Mesenchymal stem cell (in vitro differentiated cells and primary cell): Measurements from ENCODE around the gene JAKMIP2.
A peak's percentile ranks its signal among the peaks of the same experiment; 100 is the strongest.
"Not testable (repeated sequence)": the region's sequence is repeated elsewhere in the genome, so short reads cannot be mapped to it uniquely, and the experiment has no call there.

Experiments used
- DNase-seq: peaks from one replicate; pipeline ENCODE4 v3.0.0-alpha.2; 2013
- H2AFZ ChIP-seq: one replicate; pipeline ENCODE4 v1.6.1; 2013; ENCODE audit warnings: low read depth, mild to moderate bottlenecking, control low read depth, inconsistent platforms, low read length, moderate library complexity
- H2AK5ac ChIP-seq: 2 replicates; pipeline ENCODE4 v1.6.1; 2013; ENCODE audit warnings: low read length, moderate library complexity, mild to moderate bottlenecking, inconsistent platforms; ENCODE audit not compliant: severe bottlenecking
- H2BK120ac ChIP-seq: one replicate; pipeline ENCODE4 v1.6.1; 2013; ENCODE audit warnings: low read depth, mild to moderate bottlenecking, inconsistent platforms, low read length, moderate library complexity
- H2BK12ac ChIP-seq, 2 experiments: one replicate each; pipeline ENCODE4 v1.6.1; 2013; ENCODE audit warnings: inconsistent platforms in 2 of 2, low read length in 2 of 2, mild to moderate bottlenecking in 2 of 2, moderate library complexity in 2 of 2, control low read depth in 1 of 2
- H2BK15ac ChIP-seq: one replicate; pipeline ENCODE4 v1.6.1; 2013; ENCODE audit warnings: mild to moderate bottlenecking, low read depth, inconsistent platforms; ENCODE audit not compliant: poor library complexity, severe bottlenecking
- H2BK5ac ChIP-seq: 2 replicates; pipeline ENCODE4 v1.6.1; 2013; ENCODE audit warnings: low read depth, mild to moderate bottlenecking, low read length, control low read depth, inconsistent platforms; ENCODE audit not compliant: poor library complexity, severe bottlenecking
- H3K14ac ChIP-seq, 2 experiments: one replicate each; pipeline ENCODE4 v1.6.1; 2013; ENCODE audit warnings: inconsistent platforms in 2 of 2, low read length in 2 of 2, control low read depth in 1 of 2, mild to moderate bottlenecking in 1 of 2, moderate library complexity in 1 of 2
- H3K18ac ChIP-seq, 2 experiments: one replicate each; pipeline ENCODE4 v1.6.1; 2013; ENCODE audit warnings: inconsistent platforms in 2 of 2, low read length in 2 of 2, control low read depth in 1 of 2, low read depth in 1 of 2, mild to moderate bottlenecking in 1 of 2
- H3K23ac ChIP-seq, 2 experiments: one replicate each; pipeline ENCODE4 v1.6.1; 2013; ENCODE audit warnings: inconsistent platforms in 2 of 2, low read length in 2 of 2, mild to moderate bottlenecking in 2 of 2, moderate library complexity in 2 of 2, control low read depth in 1 of 2
- H3K27ac ChIP-seq: 2 replicates; pipeline ENCODE4 v1.5.1; 2013; ENCODE audit warnings: mild to moderate bottlenecking, moderate library complexity, low read length, control low read depth, inconsistent platforms; ENCODE audit not compliant: poor library complexity, severe bottlenecking
- H3K27me3 ChIP-seq, 2 experiments: 2 replicates each; pipeline versions ENCODE4 v1.6.1 to v1.7.0; 2013; ENCODE audit warnings: low read length in 2 of 2, mild to moderate bottlenecking in 2 of 2, moderate library complexity in 2 of 2, control low read depth in 1 of 2, inconsistent platforms in 1 of 2; ENCODE audit not compliant: control insufficient read depth in 1 of 2, insufficient read depth in 1 of 2
- H3K36me3 ChIP-seq, 2 experiments: 2 replicates each; pipeline versions ENCODE4 v1.6.1 to v1.7.0; 2013; ENCODE audit warnings: low read length in 2 of 2, control low read depth in 1 of 2, inconsistent platforms in 1 of 2, low read depth in 1 of 2, mild to moderate bottlenecking in 1 of 2; ENCODE audit not compliant: insufficient read depth in 2 of 2, control insufficient read depth in 1 of 2
- H3K4ac ChIP-seq, 2 experiments: one replicate each; pipeline ENCODE4 v1.6.1; 2013; ENCODE audit warnings: inconsistent platforms in 2 of 2, low read length in 2 of 2, mild to moderate bottlenecking in 2 of 2, moderate library complexity in 2 of 2, control low read depth in 1 of 2, low read depth in 1 of 2
- H3K4me1 ChIP-seq: 2 replicates; pipeline ENCODE4 v1.6.1; 2013; ENCODE audit warnings: low read depth, low read length, control low read depth; ENCODE audit not compliant: control insufficient read depth, insufficient read depth
- H3K4me2 ChIP-seq: 2 replicates; pipeline ENCODE4 v1.6.1; 2013; ENCODE audit warnings: low read length, mild to moderate bottlenecking, inconsistent platforms; ENCODE audit not compliant: poor library complexity, severe bottlenecking
- H3K4me3 ChIP-seq, 2 experiments: 2 replicates each; pipeline versions ENCODE4 v1.5.1 to v1.7.0; 2013; ENCODE audit warnings: low read length in 2 of 2, mild to moderate bottlenecking in 2 of 2, control low read depth in 1 of 2, low read depth in 1 of 2; ENCODE audit not compliant: insufficient read depth in 1 of 2
- H3K79me1 ChIP-seq: replicated peaks from 2 replicates; pipeline ENCODE4 v1.6.1; 2013; ENCODE audit warnings: mild to moderate bottlenecking, control low read depth, low read length, inconsistent platforms; ENCODE audit not compliant: poor library complexity, severe bottlenecking
- H3K9ac ChIP-seq: 2 replicates; pipeline ENCODE4 v1.7.0; 2013; ENCODE audit warnings: mild to moderate bottlenecking, low read length, moderate library complexity
- H3K9me3 ChIP-seq: 2 replicates; pipeline ENCODE4 v1.7.0; 2013; ENCODE audit warnings: mild to moderate bottlenecking, low read length; ENCODE audit not compliant: control insufficient read depth
- H4K8ac ChIP-seq: one replicate; pipeline ENCODE4 v1.6.1; 2013; ENCODE audit warnings: inconsistent platforms, mild to moderate bottlenecking, low read length, moderate library complexity
- H4K91ac ChIP-seq: one replicate; pipeline ENCODE4 v1.6.1; 2013; ENCODE audit warnings: mild to moderate bottlenecking, low read length, inconsistent platforms
- whole genome bisulfite sequencing: methylation state at CpG from one replicate; pipeline ENCODE4 v1.1.7; 2013; ENCODE audit warnings: mixed read lengths; 5-methylcytosine and 5-hydroxymethylcytosine counted together

Gene JAKMIP2

GRCh38 chr5:147727200-147727599, 55.3 kb downstream of the JAKMIP2 start:
- Histone ChIP-seq H3K36me3 (no peaks in the 10 kb centered on the region), H3K9me3 (no peaks in the 10 kb centered on the region), H2AK5ac (no peak overlapping the region), H2BK15ac (no peak overlapping the region), H3K27me3 (no peaks in the 10 kb centered on the region), H3K4me2 (no peak overlapping the region), H3K79me1 (no peaks in the 10 kb centered on the region), H3K9ac (no peak overlapping the region), H2BK5ac (no peak overlapping the region), H3K4ac (no peak overlapping the region), H3K14ac (no peak overlapping the region), H3K27ac (no peak overlapping the region), H3K4me1 (no peaks in the 10 kb centered on the region), H2AFZ (no peak overlapping the region), H4K91ac (no peak overlapping the region), H2BK120ac (no peak overlapping the region), H3K4me3 (no peak overlapping the region), H2BK12ac (no peak overlapping the region), H3K18ac (no peak overlapping the region), H4K8ac (no peak overlapping the region), H3K23ac (no peak overlapping the region)
- WGBS = no CpG with 5 or more reads among the region's 1 CpG
- no peak for DNase-seq

GRCh38 chr5:147721191-147721960, 61.2 kb downstream of the JAKMIP2 start:
- not testable (repeated sequence) for H3K36me3 ChIP-seq, H3K9ac ChIP-seq, H4K8ac ChIP-seq, H3K23ac ChIP-seq, H2BK120ac ChIP-seq, H2BK5ac ChIP-seq, H2AFZ ChIP-seq, H3K27ac ChIP-seq, H3K4me3 ChIP-seq, H3K79me1 ChIP-seq, H2BK15ac ChIP-seq, H3K18ac ChIP-seq, DNase-seq, H2BK12ac ChIP-seq, H2AK5ac ChIP-seq, H3K4ac ChIP-seq, H3K9me3 ChIP-seq, H3K4me2 ChIP-seq, H3K14ac ChIP-seq, H3K27me3 ChIP-seq, H3K4me1 ChIP-seq, H4K91ac ChIP-seq
- WGBS = 52% methylated on average over 14 of the region's 38 CpGs

GRCh38 chr5:147713550-147714295, 68.8 kb downstream of the JAKMIP2 start:
- no peak overlapping the region for H3K14ac ChIP-seq
- no peak overlapping the region for H4K8ac ChIP-seq
- H2AFZ ChIP-seq = no peak overlapping the region
- H3K4ac ChIP-seq = no peak overlapping the region
- H3K18ac ChIP-seq = no peak overlapping the region
- no peak overlapping the region for H4K91ac ChIP-seq
- H2BK5ac ChIP-seq = no peak overlapping the region
- DNase-seq = no peak
- H2AK5ac ChIP-seq = no peak overlapping the region
- H3K36me3 ChIP-seq = no peaks in the 10 kb centered on the region
- no peak overlapping the region for H3K4me2 ChIP-seq
- H3K27me3 ChIP-seq = no peaks in the 10 kb centered on the region
- H2BK120ac ChIP-seq = no peak overlapping the region
- H2BK15ac ChIP-seq = no peak overlapping the region
- peak overlapping the region in 1 of 2 experiments; percentile 27 for H3K4me3 ChIP-seq
- no peaks in the 10 kb centered on the region for H3K79me1 ChIP-seq
- H2BK12ac ChIP-seq = no peak overlapping the region
- no peak overlapping the region for H3K27ac ChIP-seq
- WGBS = 97% methylated on average over 4 of the region's 5 CpGs
- H3K9me3 ChIP-seq = no peaks in the 10 kb centered on the region
- no peak overlapping the region for H3K23ac ChIP-seq
- no peak overlapping the region for H3K9ac ChIP-seq
- no peaks in the 10 kb centered on the region for H3K4me1 ChIP-seq

- no peaks in the 10 kb centered on the region for H3K9me3 ChIP-seq
- H3K27me3 ChIP-seq = no peaks in the 10 kb centered on the region
- 100% methylated on average over 1 of the region's 4 CpGs for WGBS
- H2AK5ac ChIP-seq = no peak overlapping the region
- H3K27ac ChIP-seq = no peak overlapping the region
- no peak overlapping the region for H4K8ac ChIP-seq
- H3K4ac ChIP-seq = no peak overlapping the region
- H3K9ac ChIP-seq = no peak overlapping the region
- no peak overlapping the region for H3K23ac ChIP-seq
- H2BK15ac ChIP-seq = no peak overlapping the region
- H2AFZ ChIP-seq = no peak overlapping the region
- no peak overlapping the region for H3K14ac ChIP-seq
- no peak overlapping the region for H3K4me3 ChIP-seq
- no peak overlapping the region for H2BK5ac ChIP-seq
- no peak overlapping the region for H3K4me2 ChIP-seq
- no peak overlapping the region for H2BK12ac ChIP-seq
- DNase-seq = no peak
- H4K91ac ChIP-seq = no peak overlapping the region
- H3K79me1 ChIP-seq = no peaks in the 10 kb centered on the region
- H3K36me3 ChIP-seq = no peaks in the 10 kb centered on the region
- H2BK120ac ChIP-seq = no peak overlapping the region
- no peaks in the 10 kb centered on the region for H3K4me1 ChIP-seq
- H3K18ac ChIP-seq = no peak overlapping the region
Observed at GRCh38 chr5:147712598-147712997, 69.9 kb downstream of the JAKMIP2 start.
